Measurements from ENCODE around the gene CHRNA1. TPM values are rescaled to one million over a fixed set of nuclear protein-coding genes. Genes with fewer than 3 reads are reported as not detected.

CHRNA1 gene
- 9.1 TPM for total RNA-seq

GRCh38 chr2:174764280-174765255 is at the start of gene CHRNA1:
Gene CHRNA1 (minus strand): TSS chr2:174764472. CDS start chr2:174764394, 78 bp downstream.

Other genes starting within 250 kb of the CHRNA1 start
- gene WIPF1, start 166.7 kb downstream of the CHRNA1 start, total RNA-seq, result 32.8 TPM
- 71.1 TPM for gene CHN1, start 240.9 kb upstream of the CHRNA1 start, total RNA-seq

Data from camera-type eye (tissue), 1 donor.